HG02571 (cell line): ENCODE data around the gene COPZ1.

ENCODE experiments used
- ATAC-seq: cut with Tn5 transposase; IDR thresholded peaks from one replicate; pipeline ENCODE4 v1.9.1; 2021; ENCODE audit warnings: mild to moderate bottlenecking, moderate library complexity; ENCODE audit not compliant: unreplicated experiment

Gene COPZ1

DNA sequence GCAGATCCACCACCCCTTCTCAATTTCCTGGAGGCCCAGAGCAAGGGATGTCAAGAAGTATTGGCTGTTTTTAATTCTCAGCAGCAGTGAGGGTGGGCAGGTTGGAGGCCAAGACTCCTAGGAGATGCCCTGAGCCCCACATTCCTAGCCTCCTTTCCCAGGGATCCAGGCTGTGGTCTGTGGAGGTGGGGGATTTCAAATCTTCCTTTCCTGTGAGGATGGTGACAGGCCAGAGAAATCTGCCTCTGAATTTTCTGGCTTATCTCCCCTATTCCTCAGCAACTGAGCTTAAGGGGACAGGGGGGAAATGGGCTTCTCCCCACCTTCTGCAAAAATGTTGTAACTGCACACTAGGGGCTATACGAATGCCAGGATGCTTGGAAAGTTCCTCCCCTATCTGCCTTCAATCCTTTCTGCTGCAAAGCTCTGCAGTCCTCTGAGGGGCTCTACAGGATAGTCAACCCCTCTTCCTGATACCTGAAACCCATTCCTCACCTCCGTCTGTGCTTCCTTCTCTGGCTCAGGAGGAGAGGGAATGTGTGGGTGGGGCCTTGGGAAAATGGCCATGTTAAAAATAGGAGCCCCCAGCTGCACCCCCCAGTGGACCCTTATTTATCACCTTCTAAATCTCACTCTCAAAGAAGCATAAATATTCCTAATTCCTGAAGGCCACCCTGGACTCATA, 32.7 kb downstream of the COPZ1 start:
- no peak for ATAC-seq

- no peak for ATAC-seq
Measured at GRCh38 chr12:54358191-54358944, 33.4 kb downstream of the COPZ1 start.

DNA sequence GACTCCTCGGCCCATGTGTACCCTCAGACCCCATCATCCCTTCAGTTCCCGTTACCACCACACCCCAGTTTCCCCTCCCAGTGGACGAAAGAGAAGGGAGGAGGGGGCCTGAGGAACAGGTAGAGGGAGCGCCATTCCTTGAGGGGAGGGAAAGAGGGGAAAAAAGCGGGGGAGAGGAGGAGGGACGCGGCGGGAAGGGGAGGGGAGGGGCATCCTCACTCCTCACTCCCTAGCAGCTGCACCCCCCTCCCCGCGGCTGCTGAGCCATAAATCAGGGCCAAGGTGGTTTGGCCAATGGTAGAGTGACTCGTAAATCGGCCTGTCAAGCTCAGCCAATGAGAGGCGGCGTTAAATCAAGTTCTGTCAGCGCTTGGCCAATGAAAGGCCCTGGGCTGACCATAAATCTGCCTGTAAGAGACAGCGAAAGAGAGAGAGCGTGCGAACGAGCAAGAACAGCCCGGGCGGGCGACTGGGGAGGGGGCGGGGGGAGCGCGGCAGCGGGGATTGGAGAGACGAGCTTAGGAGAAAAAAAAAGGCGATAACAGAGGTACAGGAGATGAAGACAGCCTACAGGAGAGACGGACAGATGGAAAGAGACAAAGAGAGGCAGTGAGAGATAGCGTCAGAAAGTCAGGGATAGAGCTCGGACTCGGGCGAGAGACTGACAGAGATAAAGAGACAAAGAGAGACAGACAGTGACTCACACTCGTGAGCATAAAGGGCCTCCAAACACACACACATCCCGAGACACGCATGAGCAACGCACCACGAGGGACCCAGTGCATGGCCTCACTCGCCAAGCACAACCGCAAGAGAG, 34.2 kb downstream of the COPZ1 start:
- peak; percentile 97 for ATAC-seq

- no peak for ATAC-seq
Measured at GRCh38 chr12:54359762-54360351, 34.9 kb downstream of the COPZ1 start.

DNA sequence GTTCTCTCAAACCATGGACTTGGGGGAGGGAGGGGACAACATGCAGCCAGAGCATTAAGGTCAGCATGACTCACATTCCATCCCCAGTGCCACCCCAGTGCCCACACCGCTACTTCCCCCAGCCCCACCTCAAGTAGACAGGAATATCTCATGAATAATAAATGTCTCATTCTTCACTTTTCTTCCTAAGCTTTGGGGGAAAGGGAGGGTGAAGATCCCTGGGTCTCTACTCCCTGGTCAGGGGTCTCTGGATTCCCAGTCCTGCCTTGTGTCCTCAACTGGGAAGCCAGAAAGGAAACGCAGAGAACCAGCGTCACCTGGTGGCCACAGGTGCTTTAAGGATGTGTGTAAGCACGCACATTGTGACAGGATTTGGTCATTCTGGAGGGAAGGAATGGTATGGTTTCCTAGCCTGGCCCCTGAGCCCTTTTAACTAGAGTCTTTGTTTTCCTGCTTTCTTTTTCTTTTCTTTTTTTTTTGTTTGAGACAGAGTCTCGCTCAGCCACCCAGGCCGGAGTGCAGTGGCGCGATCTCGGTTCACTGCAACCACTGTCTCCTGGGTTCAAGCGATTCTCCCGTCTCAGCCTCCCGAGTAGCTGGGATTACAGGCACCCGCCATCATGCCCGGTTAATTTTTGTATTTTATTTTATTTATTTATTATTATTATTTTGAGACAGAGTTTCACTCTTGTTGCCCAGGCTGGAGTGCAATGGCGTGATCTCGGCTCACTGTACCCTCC, 36.0 kb downstream of the COPZ1 start:
- ATAC-seq, result no peak

GRCh38 chr12:54363047-54363446, 38.1 kb downstream of the COPZ1 start:
- no peak for ATAC-seq

DNA sequence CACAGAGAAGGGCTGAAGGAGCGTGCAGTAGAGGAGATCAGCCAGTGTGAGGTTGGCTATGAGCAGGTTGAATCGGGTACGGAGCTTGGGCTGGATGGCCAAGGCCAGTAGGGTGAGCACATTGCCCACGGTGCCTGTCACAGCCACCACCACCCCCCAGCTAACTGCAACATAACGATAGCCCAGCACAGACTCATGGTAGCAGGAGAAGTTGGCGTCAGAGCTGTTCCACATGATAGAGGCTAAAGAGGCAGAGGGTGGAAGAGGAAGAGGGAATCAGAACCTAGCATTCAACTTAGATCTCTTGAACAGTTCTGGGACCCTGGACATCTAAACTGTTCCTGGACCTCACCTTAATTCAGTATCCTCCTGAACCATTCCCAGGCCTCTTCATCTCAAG, 38.7 kb downstream of the COPZ1 start:
- no peak for ATAC-seq

- ATAC-seq, result no peak
Measured at GRCh38 chr12:54364413-54364812, 39.5 kb downstream of the COPZ1 start, which contains the start of gene GPR84. Gene GPR84 (minus strand): TSS chr12:54364486. CDS start chr12:54363851, 635 bp downstream.

- no peak for ATAC-seq
Measured at GRCh38 chr12:54368025-54368708, 43.2 kb downstream of the COPZ1 start.

- ATAC-seq, result peak; percentile 61
Measured at GRCh38 chr12:54368709-54369596, 44.0 kb downstream of the COPZ1 start.

GRCh38 chr12:54369597-54370131, 44.7 kb downstream of the COPZ1 start:
- no peak for ATAC-seq

- ATAC-seq, result no peak
Measured at GRCh38 chr12:54370171-54370730, 45.3 kb downstream of the COPZ1 start.

DNA sequence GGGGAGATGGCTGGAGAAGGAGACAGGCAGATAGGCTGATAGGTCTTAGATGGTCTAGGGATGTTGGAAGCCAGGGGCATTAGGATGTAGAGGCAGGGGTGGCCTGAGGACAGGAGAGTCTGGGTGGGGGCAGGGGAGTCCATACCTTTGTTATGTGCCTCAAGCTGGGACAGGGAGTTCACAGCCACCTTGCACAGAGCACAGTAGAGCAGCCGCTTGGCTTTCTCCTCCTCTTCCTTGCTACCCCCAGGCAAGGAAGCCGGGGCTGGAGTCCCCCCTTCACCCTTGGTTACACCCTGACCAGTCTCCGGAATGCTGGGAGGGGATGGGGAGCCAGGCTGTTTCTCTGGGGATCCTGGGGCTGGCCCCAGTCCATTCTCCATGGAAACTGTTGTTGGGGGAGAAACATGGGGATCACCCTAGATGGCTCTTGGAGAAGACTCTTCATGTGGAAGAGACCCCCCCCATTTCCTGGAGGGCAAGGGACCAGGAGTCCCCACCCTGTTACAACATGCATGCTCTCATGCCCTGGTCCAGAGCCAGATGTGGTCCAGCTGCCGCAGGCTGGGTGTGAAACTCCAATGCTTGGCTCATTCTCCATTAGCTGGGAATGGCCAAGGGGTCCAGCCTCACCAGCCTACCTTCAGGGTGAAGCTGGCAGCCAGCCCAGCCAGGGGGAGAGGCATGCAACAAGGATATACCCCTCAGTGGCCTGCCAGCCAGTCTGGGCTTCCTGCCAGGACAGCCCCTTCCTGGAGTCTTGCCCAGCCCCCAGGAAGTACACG, 46.6 kb downstream of the COPZ1 start:
- no peak for ATAC-seq

DNA sequence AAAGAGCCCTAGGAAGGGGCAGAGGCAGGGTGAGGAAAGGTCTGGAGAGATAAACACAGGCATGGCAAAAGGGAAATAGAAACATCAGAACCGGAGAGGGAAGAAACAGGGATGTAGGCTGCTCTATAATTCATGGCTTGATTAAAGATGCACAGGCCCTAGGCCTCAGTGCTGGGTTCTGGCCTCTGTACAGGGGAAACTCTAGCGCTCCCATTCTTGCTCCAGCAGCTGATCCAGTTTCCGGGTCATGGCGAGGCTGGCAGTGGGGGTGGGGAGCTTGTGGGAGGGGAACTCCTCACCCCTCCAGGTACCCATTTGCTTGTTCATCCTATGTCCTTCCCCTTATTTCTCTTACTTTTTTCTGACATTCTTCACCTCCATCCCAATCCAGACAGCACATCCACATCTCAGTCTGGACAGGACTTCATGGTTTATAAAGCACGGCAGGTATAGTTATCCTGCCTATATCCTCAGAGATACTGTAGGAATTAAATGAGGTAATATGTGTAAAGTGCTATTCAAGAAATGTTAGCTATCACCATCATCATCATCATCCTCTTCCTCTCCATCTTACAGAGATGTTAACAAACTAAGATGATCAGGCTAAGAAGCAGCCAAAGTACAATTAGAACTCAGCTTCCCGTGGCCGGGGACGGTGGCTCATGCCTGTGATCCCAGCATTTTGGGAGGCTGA, 47.3 kb downstream of the COPZ1 start:
- ATAC-seq, result no peak

- no peak for ATAC-seq
Measured at GRCh38 chr12:54373649-54374561, 49.0 kb downstream of the COPZ1 start.
